ENCODE data around the gene IKZF2. TPM values are rescaled to one million over a fixed set of nuclear protein-coding genes. Genes with fewer than 3 reads are reported as not detected.
A peak's percentile ranks its signal among the peaks of the same experiment; 100 is the strongest.

Gene IKZF2
- total and polyA plus RNA-seq, 4 donors, result 0.35 to 4.7 (median 2.5) TPM

DNA sequence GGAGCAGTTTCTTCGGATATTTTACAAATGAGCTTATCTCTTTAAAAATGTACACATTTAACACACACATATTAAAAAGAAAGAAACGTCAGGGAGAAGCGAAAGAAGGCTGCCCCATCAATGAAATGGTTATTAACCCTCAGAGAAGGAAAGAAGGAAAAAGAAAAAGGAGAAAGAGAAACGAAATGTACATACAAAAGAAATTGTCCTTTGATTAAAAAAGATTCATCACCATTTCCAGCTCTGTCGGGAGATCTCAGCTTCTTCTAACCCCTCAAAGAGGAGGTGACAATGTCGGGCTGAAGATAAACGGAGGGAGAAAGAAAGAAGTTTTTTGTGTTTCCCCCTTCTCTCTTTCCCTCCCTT, 1.5 kb downstream of the IKZF2 start:
- Histone ChIP-seq H3K9me3 (ENCODE audit: control insufficient read depth in 4 of 4, low read length in 3 of 4) (no peaks in the 10 kb centered on the region), H3K36me3 (ENCODE audit: control insufficient read depth in 4 of 4, insufficient read depth in 3 of 4, low read depth in 1 of 4, low read length in 3 of 4) (no peaks in the 10 kb centered on the region), H3K4me1 (ENCODE audit: control insufficient read depth in 4 of 4, insufficient read depth in 4 of 4, low read length in 3 of 4) (peaks cover 1 to 42% (median 23%) of the 10 kb centered on the region in 4 donors), H3K27me3 (ENCODE audit: control insufficient read depth in 4 of 4, insufficient read depth in 4 of 4, low read length in 3 of 4) (no peaks in the 10 kb centered on the region), H3K4me3 (ENCODE audit: low read depth in 1 of 3, low read length in 3 of 3) (peak overlapping the region; percentile 30 to 84 (median 61)), H3K9ac (ENCODE audit: low read depth in 1 of 2, low read length in 2 of 2) (peak overlapping the region; percentile 52 to 75), H3K27ac (ENCODE audit: low read depth in 1 of 2, low read length in 2 of 2) (peak overlapping the region in 1 of 2 donors; percentile 26)
- no peak for DNase-seq (ENCODE audit: low spot score)
- WGBS, result 9% methylated on average over 7 of the region's 7 CpGs
- TF ChIP-seq FOXA1 (IDR thresholded peaks at IDR 0.05) (no peak), SP1 (IDR thresholded peaks at IDR 0.05) (no peak), NR2F2 (IDR thresholded peaks at IDR 0.05) (no peak), TAF1 (conservative IDR thresholded peaks at IDR 0.05) (no peak), HNF4A (conservative IDR thresholded peaks at IDR 0.05) (no peak), HNF4G (IDR thresholded peaks at IDR 0.05) (no peak), GABPA (IDR thresholded peaks at IDR 0.05 in 1 of 2, conservative IDR thresholded peaks at IDR 0.05 in 1 of 2) (no peak), JUND (IDR thresholded peaks at IDR 0.05) (no peak), RXRA (IDR thresholded peaks at IDR 0.05) (no peak), EGR1 (IDR thresholded peaks at IDR 0.05; ENCODE audit: low read depth in 2 of 2) (no peak)
- TF ChIP-seq, protein P1, sequence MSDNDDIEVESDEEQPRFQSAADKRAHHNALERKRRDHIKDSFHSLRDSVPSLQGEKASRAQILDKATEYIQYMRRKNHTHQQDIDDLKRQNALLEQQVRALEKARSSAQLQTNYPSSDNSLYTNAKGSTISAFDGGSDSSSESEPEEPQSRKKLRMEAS (IDR thresholded peaks at IDR 0.05), result no peak
- TF ChIP-seq, protein P2, sequence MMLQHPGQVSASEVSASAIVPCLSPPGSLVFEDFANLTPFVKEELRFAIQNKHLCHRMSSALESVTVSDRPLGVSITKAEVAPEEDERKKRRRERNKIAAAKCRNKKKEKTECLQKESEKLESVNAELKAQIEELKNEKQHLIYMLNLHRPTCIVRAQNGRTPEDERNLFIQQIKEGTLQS (IDR thresholded peaks at IDR 0.05), result no peak

GRCh38 chr2:213149294-213149875, 2.0 kb downstream of the IKZF2 start:
- Histone ChIP-seq H3K9ac (ENCODE audit: low read depth in 1 of 2, low read length in 2 of 2) (peak overlapping the region; percentile 3 to 52), H3K27me3 (ENCODE audit: control insufficient read depth in 4 of 4, insufficient read depth in 4 of 4, low read length in 3 of 4) (no peaks in the 10 kb centered on the region), H3K9me3 (ENCODE audit: control insufficient read depth in 4 of 4, low read length in 3 of 4) (no peaks in the 10 kb centered on the region), H3K4me1 (ENCODE audit: control insufficient read depth in 4 of 4, insufficient read depth in 4 of 4, low read length in 3 of 4) (peaks cover 1 to 42% (median 22%) of the 10 kb centered on the region in 4 donors), H3K27ac (ENCODE audit: low read depth in 1 of 2, low read length in 2 of 2) (no peak overlapping the region), H3K36me3 (ENCODE audit: control insufficient read depth in 4 of 4, insufficient read depth in 3 of 4, low read depth in 1 of 4, low read length in 3 of 4) (no peaks in the 10 kb centered on the region), H3K4me3 (ENCODE audit: low read depth in 1 of 3, low read length in 3 of 3) (peak overlapping the region in 2 of 3 donors; percentile 15 to 84)
- TF ChIP-seq TAF1 (conservative IDR thresholded peaks at IDR 0.05) (no peak), EGR1 (IDR thresholded peaks at IDR 0.05; ENCODE audit: low read depth in 2 of 2) (no peak), GABPA (IDR thresholded peaks at IDR 0.05 in 1 of 2, conservative IDR thresholded peaks at IDR 0.05 in 1 of 2) (no peak), YY1 (IDR thresholded peaks at IDR 0.05) (no peak), ZBTB33 (IDR thresholded peaks at IDR 0.05) (no peak), RXRA (IDR thresholded peaks at IDR 0.05) (no peak), NR2F2 (IDR thresholded peaks at IDR 0.05) (no peak), SP1 (IDR thresholded peaks at IDR 0.05) (no peak), FOXA2 (IDR thresholded peaks at IDR 0.05) (no peak), JUND (IDR thresholded peaks at IDR 0.05) (no peak)
- TF ChIP-seq, protein P2 (IDR thresholded peaks at IDR 0.05), result no peak
- TF ChIP-seq, protein P3, sequence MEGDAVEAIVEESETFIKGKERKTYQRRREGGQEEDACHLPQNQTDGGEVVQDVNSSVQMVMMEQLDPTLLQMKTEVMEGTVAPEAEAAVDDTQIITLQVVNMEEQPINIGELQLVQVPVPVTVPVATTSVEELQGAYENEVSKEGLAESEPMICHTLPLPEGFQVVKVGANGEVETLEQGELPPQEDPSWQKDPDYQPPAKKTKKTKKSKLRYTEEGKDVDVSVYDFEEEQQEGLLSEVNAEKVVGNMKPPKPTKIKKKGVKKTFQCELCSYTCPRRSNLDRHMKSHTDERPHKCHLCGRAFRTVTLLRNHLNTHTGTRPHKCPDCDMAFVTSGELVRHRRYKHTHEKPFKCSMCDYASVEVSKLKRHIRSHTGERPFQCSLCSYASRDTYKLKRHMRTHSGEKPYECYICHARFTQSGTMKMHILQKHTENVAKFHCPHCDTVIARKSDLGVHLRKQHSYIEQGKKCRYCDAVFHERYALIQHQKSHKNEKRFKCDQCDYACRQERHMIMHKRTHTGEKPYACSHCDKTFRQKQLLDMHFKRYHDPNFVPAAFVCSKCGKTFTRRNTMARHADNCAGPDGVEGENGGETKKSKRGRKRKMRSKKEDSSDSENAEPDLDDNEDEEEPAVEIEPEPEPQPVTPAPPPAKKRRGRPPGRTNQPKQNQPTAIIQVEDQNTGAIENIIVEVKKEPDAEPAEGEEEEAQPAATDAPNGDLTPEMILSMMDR (IDR thresholded peaks at IDR 0.05; ENCODE audit: low read depth, low read length, missing input control), result no peak
- TF ChIP-seq, protein P1 (IDR thresholded peaks at IDR 0.05), result no peak
- WGBS, result 41% methylated on average over 3 of the region's 3 CpGs
- no peak for DNase-seq (ENCODE audit: low spot score)
